RPMI7951 (cell line): ENCODE results near the gene RCSD1. TPM values are rescaled to one million over a fixed set of nuclear protein-coding genes. Genes with fewer than 3 reads are reported as not detected.
A peak's percentile ranks its signal among the peaks of the same experiment; 100 is the strongest.

Experiments
- DNase-seq: peaks from one replicate; pipeline ENCODE4 v3.0.0-alpha.2; 2012; ENCODE audit warnings: low read depth
- total RNA-seq: library from RNA; depleted of rRNA; stranded (reverse); fragments of >200 nt; shearing (Covaris generic); gene quantifications from 2 replicates; pipeline ENCODE4 v1.2.3, GENCODE V29; 2014

The RCSD1 gene
- total RNA-seq, 1 experiment from 2014 or later = 0.12 TPM

GRCh38 chr1:167643441-167643840 lies 13.4 kb downstream of the RCSD1 start:
- DNase-seq = no peak

GRCh38 chr1:167644551-167644950 lies 14.5 kb downstream of the RCSD1 start:
- DNase-seq = no peak

GRCh38 chr1:167645140-167645541 lies 15.1 kb downstream of the RCSD1 start:
- DNase-seq = no peak

GRCh38 chr1:167645625-167646414 lies 15.8 kb downstream of the RCSD1 start:
- no peak for DNase-seq

- DNase-seq = no peak
These were observed 18.3 kb downstream of the RCSD1 start for GRCh38 chr1:167648252-167648849.

- DNase-seq = no peak
These were observed 19.1 kb downstream of the RCSD1 start for GRCh38 chr1:167648978-167649744.

- no peak for DNase-seq
These were observed 20.5 kb downstream of the RCSD1 start for GRCh38 chr1:167650269-167651160.

GRCh38 chr1:167651161-167651693 lies 21.2 kb downstream of the RCSD1 start:
- no peak for DNase-seq

GRCh38 chr1:167654975-167655575 lies 25.0 kb downstream of the RCSD1 start:
- DNase-seq = no peak

- DNase-seq = no peak
These were observed 26.6 kb downstream of the RCSD1 start for GRCh38 chr1:167656657-167657056.

- DNase-seq = no peak
These were observed 28.7 kb downstream of the RCSD1 start for GRCh38 chr1:167658574-167659328.

- peak; percentile 36 for DNase-seq
These were observed 29.4 kb downstream of the RCSD1 start for GRCh38 chr1:167659450-167659849.

- no peak for DNase-seq
These were observed 29.8 kb downstream of the RCSD1 start for GRCh38 chr1:167659881-167660280.

GRCh38 chr1:167661527-167662426 lies 31.7 kb downstream of the RCSD1 start:
- DNase-seq = peak; percentile 92

GRCh38 chr1:167663002-167663772 lies 33.2 kb downstream of the RCSD1 start:
- peak; percentile 87 for DNase-seq

- no peak for DNase-seq
These were observed 35.4 kb downstream of the RCSD1 start for GRCh38 chr1:167665469-167665868.

- peak; percentile 81 for DNase-seq
These were observed 36.4 kb downstream of the RCSD1 start for GRCh38 chr1:167666416-167666815.

- no peak for DNase-seq
These were observed 37.5 kb downstream of the RCSD1 start for GRCh38 chr1:167667536-167667935.
